SK-N-SH (cell line): ENCODE data around the gene LLGL2. TPM values are rescaled to one million over a fixed set of nuclear protein-coding genes. Genes with fewer than 3 reads are reported as not detected.

ENCODE experiments used
- CTCF ChIA-PET: fragments of 300-600, 350-600 bp; formaldehyde crosslinking; extraction: SDS; loops from one replicate; lab custom pipeline; 2021; lab: Yijun Ruan, JAX
- POLR2A ChIA-PET: fragments of 350-600 bp; sonication (Branson Sonifier 250); formaldehyde crosslinking; extraction: SDS; loops from one replicate; lab custom pipeline; 2020; ENCODE audit warnings: antibody characterized with exemption, inconsistent platforms; lab: Yijun Ruan, JAX
- DNase-seq: peaks from one replicate; pipeline ENCODE4 v3.0.0; 2012
- H2AFZ ChIP-seq: fragments of 200-600 bp; sonication (generic); 2 replicates; pipeline ENCODE4 v1.8.1; 2016; ENCODE audit warnings: antibody characterized with exemption, mild to moderate bottlenecking, low read depth
- H3F3A ChIP-seq: fragments of 200-600 bp; sonication (generic); replicated peaks from 2 replicates; pipeline ENCODE3; 2016; ENCODE audit warnings: antibody characterized with exemption, mild to moderate bottlenecking; ENCODE audit not compliant: insufficient read depth
- H3K27ac ChIP-seq, 2 experiments: fragments of 200-500 bp in 1 of 2; fragments of 200-600 bp in 1 of 2; sonication (Bioruptor generic) in 1 of 2; sonication (generic), shearing (Covaris generic) in 1 of 2; 2 replicates each; pipeline versions ENCODE4 v1.5.1 to v1.6.1; 2014 to 2016; ENCODE audit warnings: low read depth in 2 of 2, inconsistent platforms in 1 of 2, low read length in 1 of 2, mild to moderate bottlenecking in 1 of 2, mixed read lengths in 1 of 2
- H3K27me3 ChIP-seq: fragments of 200-600 bp; sonication (generic), shearing (Covaris generic); 2 replicates; pipeline ENCODE4 v1.6.1; 2016; ENCODE audit warnings: mixed run types; ENCODE audit not compliant: insufficient read depth
- H3K36me3 ChIP-seq, 2 experiments: fragments of 200-500 bp in 1 of 2; fragments of 200-600 bp in 1 of 2; sonication (Bioruptor generic) in 1 of 2; sonication (generic) in 1 of 2; replicated peaks in 1 of 2; 2 replicates each; pipeline versions ENCODE3 to v1.5.1; 2014 to 2016; ENCODE audit warnings: low read length in 1 of 2, mild to moderate bottlenecking in 1 of 2; ENCODE audit not compliant: insufficient read depth in 2 of 2, control insufficient read depth in 1 of 2
- H3K4me1 ChIP-seq, 2 experiments: fragments of 200-500 bp in 1 of 2; fragments of 200-600 bp in 1 of 2; sonication (Bioruptor generic) in 1 of 2; sonication (generic), shearing (Covaris generic) in 1 of 2; 2 replicates each; pipeline versions ENCODE4 v1.5.1 to v1.6.1; 2014 to 2016; ENCODE audit warnings: low read depth in 1 of 2, low read length in 1 of 2, mixed run types in 1 of 2; ENCODE audit not compliant: insufficient read depth in 2 of 2, control insufficient read depth in 1 of 2
- H3K4me2 ChIP-seq: fragments of 200-600 bp; sonication (generic), shearing (Covaris generic); 2 replicates; pipeline ENCODE4 v1.6.1; 2017; ENCODE audit warnings: mixed run types
- H3K4me3 ChIP-seq, 2 experiments: fragments of 200-500 bp in 1 of 2; fragments of 200-600 bp in 1 of 2; sonication (Bioruptor generic) in 1 of 2; sonication (generic), shearing (Covaris generic) in 1 of 2; 2 replicates each; pipeline versions ENCODE4 v1.5.1 to v1.8.1; 2014 to 2016; ENCODE audit warnings: low read depth in 2 of 2, inconsistent platforms in 1 of 2, low read length in 1 of 2, mild to moderate bottlenecking in 1 of 2, mixed read lengths in 1 of 2, moderate library complexity in 1 of 2
- H3K79me2 ChIP-seq: fragments of 200-600 bp; sonication (generic); 2 replicates; pipeline ENCODE4 v1.8.1; 2017; ENCODE audit warnings: mild to moderate bottlenecking; ENCODE audit not compliant: insufficient read depth
- H3K9ac ChIP-seq: fragments of 200-600 bp; sonication (generic); 2 replicates; pipeline ENCODE4 v1.6.1; 2017; ENCODE audit warnings: mixed run types
- H3K9me2 ChIP-seq: fragments of 200-600 bp; sonication (generic); 2 replicates; pipeline ENCODE4 v1.6.1; 2017; ENCODE audit warnings: mixed run types
- H3K9me3 ChIP-seq: fragments of 200-600 bp; sonication (generic); 2 replicates; pipeline ENCODE4 v1.6.1; 2017; ENCODE audit warnings: mixed run types, mild to moderate bottlenecking, moderate library complexity
- H4K20me1 ChIP-seq: fragments of 200-600 bp; sonication (generic); 2 replicates; pipeline ENCODE4 v1.6.1; 2017; ENCODE audit warnings: mild to moderate bottlenecking, mixed run types; ENCODE audit not compliant: insufficient read depth
- EP300 ChIP-seq, 2 experiments: IDR thresholded peaks; 2 replicates each; pipeline versions ENCODE4 v1.4.0 to v1.6.1; 2012; ENCODE audit warnings: borderline replicate concordance in 1 of 2, low read depth in 1 of 2, low read length in 1 of 2
- FOXJ3 ChIP-seq: sonication (generic); formaldehyde crosslinking; IDR thresholded peaks from 2 replicates; pipeline ENCODE4 v1.5.1; 2020; ENCODE audit warnings: mild to moderate bottlenecking, missing genetic modification reagents
- GATA2 ChIP-seq: sonication (generic); formaldehyde crosslinking; IDR thresholded peaks from 2 replicates; pipeline ENCODE4 v1.5.0; 2020; ENCODE audit warnings: mild to moderate bottlenecking, missing genetic modification reagents
- MEF2A ChIP-seq: IDR thresholded peaks from 2 replicates; pipeline ENCODE4 v1.4.0; 2012; ENCODE audit warnings: low read depth, borderline replicate concordance
- MXI1 ChIP-seq: IDR thresholded peaks from 2 replicates; pipeline ENCODE4 v1.6.1; 2012; ENCODE audit warnings: mild to moderate bottlenecking, low read depth, low read length, improper control_type of control experiment
- NFIC ChIP-seq: IDR thresholded peaks from 2 replicates; pipeline ENCODE4 v1.4.0; 2012; ENCODE audit warnings: borderline replicate concordance
- NRF1 ChIP-seq: IDR thresholded peaks from 2 replicates; pipeline ENCODE4 v1.6.1; 2012; ENCODE audit warnings: low read depth, mild to moderate bottlenecking, low read length
- POLR2AphosphoS5 ChIP-seq: IDR thresholded peaks from 2 replicates; pipeline ENCODE4 v1.6.1; 2012; ENCODE audit warnings: low read depth, low read length
- RAD21 ChIP-seq: IDR thresholded peaks from 2 replicates; pipeline ENCODE4 v1.6.1; 2012; ENCODE audit warnings: mild to moderate bottlenecking, low read length
- RFX5 ChIP-seq: IDR thresholded peaks from 2 replicates; pipeline ENCODE4 v1.6.1; 2012; ENCODE audit warnings: mild to moderate bottlenecking, improper control_type of control experiment, low read length
- SMC3 ChIP-seq: IDR thresholded peaks from 2 replicates; pipeline ENCODE4 v1.6.1; 2012; ENCODE audit warnings: low read depth, low read length, improper control_type of control experiment
- TAF1 ChIP-seq: IDR thresholded peaks from 2 replicates; pipeline ENCODE4 v1.6.1; 2012; ENCODE audit warnings: low read depth, mild to moderate bottlenecking, low read length, moderate library complexity, borderline replicate concordance
- TCF12 ChIP-seq: IDR thresholded peaks from 2 replicates; pipeline ENCODE4 v1.4.0; 2012
- YY1 ChIP-seq: IDR thresholded peaks from 2 replicates; pipeline ENCODE4 v1.4.0; 2012; ENCODE audit warnings: low read depth, mild to moderate bottlenecking
- WGBS: methylation state at CpG from one replicate; pipeline ENCODE4 v1.1.6; 2017; ENCODE audit warnings: low lambda C conversion rate; 5-methylcytosine and 5-hydroxymethylcytosine counted together
- polyA plus RNA-seq, 3 experiments: library from polyadenylated mRNA; depleted of rRNA; stranded (reverse); fragments of >200 nt; gene quantifications; 2 replicates each; pipeline ENCODE4 v1.2.3, GENCODE V29; 2012
- TF ChIP-seq, protein P1 (sequence below): IDR thresholded peaks from 2 replicates; pipeline ENCODE4 v1.4.0; 2012; ENCODE audit warnings: low read depth
- TF ChIP-seq, protein P2 (sequence below): fragments of 150-350 bp; IDR thresholded peaks from 2 replicates; pipeline ENCODE4 v1.6.1; 2016; ENCODE audit warnings: mild to moderate bottlenecking, low read depth, low read length
- TF ChIP-seq, protein P3 (sequence below): IDR thresholded peaks from 2 replicates; pipeline ENCODE4 v1.6.1; 2012; ENCODE audit warnings: mild to moderate bottlenecking, low read depth, low read length, moderate library complexity

LLGL2 gene
- polyA plus RNA-seq, 1 of the 3 experiments (the other 2 are of a cell fraction), result 6.7 TPM

DNA sequence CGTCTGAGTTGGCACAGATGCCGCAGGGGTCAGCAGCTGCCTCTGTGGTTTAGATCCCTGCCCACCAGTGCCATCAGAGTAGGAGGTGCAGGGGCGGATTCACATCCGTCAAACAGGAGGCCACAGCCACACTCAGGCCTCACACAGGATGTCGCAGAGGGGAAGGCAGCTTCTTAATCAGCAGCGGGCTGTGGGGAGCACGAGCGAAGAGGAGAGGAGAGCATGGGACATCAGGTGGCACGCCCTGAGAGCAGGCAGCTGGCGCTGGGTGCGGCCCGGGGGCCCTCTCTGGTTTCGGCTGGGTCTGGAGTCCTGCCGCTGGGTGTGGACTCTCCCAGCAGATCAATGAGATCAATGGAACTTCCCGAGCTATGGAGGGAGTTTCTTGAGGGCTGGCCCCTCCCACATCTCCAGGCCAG lies 9.6 kb downstream of the LLGL2 start:
- no peaks in the 10 kb centered on the region for H3F3A ChIP-seq
- H3K27ac ChIP-seq, result no peak overlapping the region
- H3K4me3 ChIP-seq, result no peak overlapping the region
- POLR2A ChIA-PET, result interaction anchor here (0.7 kb wide), 1 partner anchor 292 kb away, joined by 3 read pairs; no protein-coding TSS in a partner anchor
- no peaks in the 10 kb centered on the region for H3K36me3 ChIP-seq
- no peaks in the 10 kb centered on the region for H3K27me3 ChIP-seq
- DNase-seq, result no peak
- CTCF ChIA-PET, result interaction anchor here (0.7 to 1.4 kb wide), 4 partner anchors 8 to 1167 kb away, joined by 3 read pairs; no protein-coding TSS in a partner anchor
- H3K9ac ChIP-seq, result no peak overlapping the region
- H3K4me2 ChIP-seq, result no peak overlapping the region
- no peaks in the 10 kb centered on the region for H3K9me2 ChIP-seq
- H3K9me3 ChIP-seq, result no peaks in the 10 kb centered on the region
- no peak for TF ChIP-seq EP300 (IDR thresholded peaks at IDR 0.05; ENCODE audit: borderline replicate concordance in 1 of 2, low read depth in 1 of 2, low read length in 1 of 2)
- peaks cover 0 to 4% of the 10 kb centered on the region in 2 experiments; a peak in 1 of 4 replicates for H3K4me1 ChIP-seq
- no peaks in the 10 kb centered on the region for H4K20me1 ChIP-seq
- H3K79me2 ChIP-seq, result no peaks in the 10 kb centered on the region
- H2AFZ ChIP-seq, result no peak overlapping the region
- WGBS, result 85% methylated on average over 12 of the region's 15 CpGs

- POLR2A ChIA-PET, result interaction anchor here (0.7 kb wide), 1 partner anchor 291 kb away, joined by 3 read pairs; no protein-coding TSS in a partner anchor
- no peak for TF ChIP-seq EP300 (IDR thresholded peaks at IDR 0.05; ENCODE audit: borderline replicate concordance in 1 of 2, low read depth in 1 of 2, low read length in 1 of 2)
- no peak for TF ChIP-seq FOXJ3 (CRISPR knock-in tag)
- TF ChIP-seq, all 33 proteins: peak for 0
These were observed 10.4 kb downstream of the LLGL2 start for GRCh38 chr17:75535871-75536270.

GRCh38 chr17:75536366-75536765 lies 10.9 kb downstream of the LLGL2 start:
- no peaks in the 10 kb centered on the region for H3K79me2 ChIP-seq
- H3F3A ChIP-seq, result no peaks in the 10 kb centered on the region
- no peaks in the 10 kb centered on the region for H3K27me3 ChIP-seq
- no peak overlapping the region for H2AFZ ChIP-seq
- H3K27ac ChIP-seq, result no peak overlapping the region
- no peaks in the 10 kb centered on the region for H3K36me3 ChIP-seq
- no peaks in the 10 kb centered on the region for H4K20me1 ChIP-seq
- no peak for DNase-seq
- H3K4me2 ChIP-seq, result no peak overlapping the region
- POLR2A ChIA-PET, result no interaction called here
- H3K9me2 ChIP-seq, result no peaks in the 10 kb centered on the region
- CTCF ChIA-PET, result interaction anchor here (1.0 to 1.1 kb wide), 2 partner anchors 84 to 111 kb away, joined by 3 read pairs; no protein-coding TSS in a partner anchor
- 84% methylated on average over 10 of the region's 10 CpGs for WGBS
- H3K4me1 ChIP-seq, result peaks cover 0 to 15% of the 10 kb centered on the region in 2 experiments; a peak in 1 of 4 replicates
- no peak overlapping the region for H3K9ac ChIP-seq
- H3K4me3 ChIP-seq, result no peak overlapping the region
- H3K9me3 ChIP-seq, result no peaks in the 10 kb centered on the region
- no peak for TF ChIP-seq GATA2 (CRISPR knock-in tag)
- no peak for TF ChIP-seq MXI1
- TF ChIP-seq RFX5, result no peak
- TF ChIP-seq, protein P1, sequence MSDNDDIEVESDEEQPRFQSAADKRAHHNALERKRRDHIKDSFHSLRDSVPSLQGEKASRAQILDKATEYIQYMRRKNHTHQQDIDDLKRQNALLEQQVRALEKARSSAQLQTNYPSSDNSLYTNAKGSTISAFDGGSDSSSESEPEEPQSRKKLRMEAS, result no peak
- no peak for TF ChIP-seq TCF12
- TF ChIP-seq, protein P2, sequence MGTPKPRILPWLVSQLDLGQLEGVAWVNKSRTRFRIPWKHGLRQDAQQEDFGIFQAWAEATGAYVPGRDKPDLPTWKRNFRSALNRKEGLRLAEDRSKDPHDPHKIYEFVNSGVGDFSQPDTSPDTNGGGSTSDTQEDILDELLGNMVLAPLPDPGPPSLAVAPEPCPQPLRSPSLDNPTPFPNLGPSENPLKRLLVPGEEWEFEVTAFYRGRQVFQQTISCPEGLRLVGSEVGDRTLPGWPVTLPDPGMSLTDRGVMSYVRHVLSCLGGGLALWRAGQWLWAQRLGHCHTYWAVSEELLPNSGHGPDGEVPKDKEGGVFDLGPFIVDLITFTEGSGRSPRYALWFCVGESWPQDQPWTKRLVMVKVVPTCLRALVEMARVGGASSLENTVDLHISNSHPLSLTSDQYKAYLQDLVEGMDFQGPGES, result no peak
- no peak for TF ChIP-seq NRF1
- no peak for TF ChIP-seq RAD21
- TF ChIP-seq TAF1, result no peak
- TF ChIP-seq POLR2AphosphoS5, result no peak
- no peak for TF ChIP-seq SMC3
- TF ChIP-seq NFIC, result no peak
- no peak for TF ChIP-seq YY1
- TF ChIP-seq FOXJ3 (CRISPR knock-in tag), result no peak
- TF ChIP-seq MEF2A, result no peak
- TF ChIP-seq, protein P3, sequence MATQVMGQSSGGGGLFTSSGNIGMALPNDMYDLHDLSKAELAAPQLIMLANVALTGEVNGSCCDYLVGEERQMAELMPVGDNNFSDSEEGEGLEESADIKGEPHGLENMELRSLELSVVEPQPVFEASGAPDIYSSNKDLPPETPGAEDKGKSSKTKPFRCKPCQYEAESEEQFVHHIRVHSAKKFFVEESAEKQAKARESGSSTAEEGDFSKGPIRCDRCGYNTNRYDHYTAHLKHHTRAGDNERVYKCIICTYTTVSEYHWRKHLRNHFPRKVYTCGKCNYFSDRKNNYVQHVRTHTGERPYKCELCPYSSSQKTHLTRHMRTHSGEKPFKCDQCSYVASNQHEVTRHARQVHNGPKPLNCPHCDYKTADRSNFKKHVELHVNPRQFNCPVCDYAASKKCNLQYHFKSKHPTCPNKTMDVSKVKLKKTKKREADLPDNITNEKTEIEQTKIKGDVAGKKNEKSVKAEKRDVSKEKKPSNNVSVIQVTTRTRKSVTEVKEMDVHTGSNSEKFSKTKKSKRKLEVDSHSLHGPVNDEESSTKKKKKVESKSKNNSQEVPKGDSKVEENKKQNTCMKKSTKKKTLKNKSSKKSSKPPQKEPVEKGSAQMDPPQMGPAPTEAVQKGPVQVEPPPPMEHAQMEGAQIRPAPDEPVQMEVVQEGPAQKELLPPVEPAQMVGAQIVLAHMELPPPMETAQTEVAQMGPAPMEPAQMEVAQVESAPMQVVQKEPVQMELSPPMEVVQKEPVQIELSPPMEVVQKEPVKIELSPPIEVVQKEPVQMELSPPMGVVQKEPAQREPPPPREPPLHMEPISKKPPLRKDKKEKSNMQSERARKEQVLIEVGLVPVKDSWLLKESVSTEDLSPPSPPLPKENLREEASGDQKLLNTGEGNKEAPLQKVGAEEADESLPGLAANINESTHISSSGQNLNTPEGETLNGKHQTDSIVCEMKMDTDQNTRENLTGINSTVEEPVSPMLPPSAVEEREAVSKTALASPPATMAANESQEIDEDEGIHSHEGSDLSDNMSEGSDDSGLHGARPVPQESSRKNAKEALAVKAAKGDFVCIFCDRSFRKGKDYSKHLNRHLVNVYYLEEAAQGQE, result no peak
- TF ChIP-seq EP300 (IDR thresholded peaks at IDR 0.05; ENCODE audit: borderline replicate concordance in 1 of 2, low read depth in 1 of 2, low read length in 1 of 2), result no peak

More at GRCh38 chr17:75535871-75536270, 10.4 kb downstream of the LLGL2 start:
- no peak overlapping the region for H3K9ac ChIP-seq
- 80% methylated on average over 7 of the region's 8 CpGs for WGBS
- H3K9me3 ChIP-seq, result no peaks in the 10 kb centered on the region
- H3K4me3 ChIP-seq, result no peak overlapping the region
- no peaks in the 10 kb centered on the region for H4K20me1 ChIP-seq
- H3F3A ChIP-seq, result no peaks in the 10 kb centered on the region
- no peaks in the 10 kb centered on the region for H3K36me3 ChIP-seq
- H3K79me2 ChIP-seq, result no peaks in the 10 kb centered on the region
- H3K27me3 ChIP-seq, result no peaks in the 10 kb centered on the region
- no peak overlapping the region for H2AFZ ChIP-seq
- CTCF ChIA-PET, result interaction anchor here (1.0 to 1.1 kb wide), 2 partner anchors 84 to 111 kb away, joined by 3 read pairs; no protein-coding TSS in a partner anchor
- H3K9me2 ChIP-seq, result no peaks in the 10 kb centered on the region
- peaks cover 0 to 12% of the 10 kb centered on the region in 2 experiments; a peak in 1 of 4 replicates for H3K4me1 ChIP-seq
- H3K4me2 ChIP-seq, result no peak overlapping the region
- DNase-seq, result no peak
- no peak overlapping the region for H3K27ac ChIP-seq
